BE2C (cell line): ENCODE data around the gene KRT1. TPM values are rescaled to one million over a fixed set of nuclear protein-coding genes. Genes with fewer than 3 reads are reported as not detected.

Source experiments
- DNase-seq: peaks from one replicate; pipeline ENCODE4 v3.0.0-alpha.2; 2020
- H3K27me3 ChIP-seq: fragments of 250-450 bp; sonication (Bioruptor Pico); 2 replicates; pipeline ENCODE4 v1.5.1; 2020; ENCODE audit warnings: mild to moderate bottlenecking
- H3K36me3 ChIP-seq: fragments of 250-450 bp; sonication (Bioruptor Pico); 2 replicates; pipeline ENCODE4 v1.5.1; 2020; ENCODE audit warnings: mild to moderate bottlenecking
- H3K4me1 ChIP-seq: fragments of 250-450 bp; sonication (Bioruptor Pico); 2 replicates; pipeline ENCODE4 v1.5.1; 2020
- H3K4me3 ChIP-seq: 2 replicates; pipeline ENCODE4 v1.5.1; 2011; ENCODE audit warnings: low read depth, low read length
- H3K9me3 ChIP-seq: fragments of 250-450 bp; sonication (Bioruptor Pico); 2 replicates; pipeline ENCODE4 v1.5.1; 2020
- polyA plus RNA-seq: library from polyadenylated mRNA; unstranded; fragments of >200 nt; gene quantifications from one replicate; pipeline ENCODE4 v1.2.1, GENCODE V29; 2012; ENCODE audit warnings: low read depth, missing spikeins; ENCODE audit not compliant: insufficient read length, insufficient read depth
- TF ChIP-seq, protein P1 (sequence below): IDR thresholded peaks from 2 replicates; pipeline ENCODE4 v1.5.1; 2012; ENCODE audit warnings: mild to moderate bottlenecking, low read depth, low read length

The KRT1 gene
- polyA plus RNA-seq, result not detected

DNA sequence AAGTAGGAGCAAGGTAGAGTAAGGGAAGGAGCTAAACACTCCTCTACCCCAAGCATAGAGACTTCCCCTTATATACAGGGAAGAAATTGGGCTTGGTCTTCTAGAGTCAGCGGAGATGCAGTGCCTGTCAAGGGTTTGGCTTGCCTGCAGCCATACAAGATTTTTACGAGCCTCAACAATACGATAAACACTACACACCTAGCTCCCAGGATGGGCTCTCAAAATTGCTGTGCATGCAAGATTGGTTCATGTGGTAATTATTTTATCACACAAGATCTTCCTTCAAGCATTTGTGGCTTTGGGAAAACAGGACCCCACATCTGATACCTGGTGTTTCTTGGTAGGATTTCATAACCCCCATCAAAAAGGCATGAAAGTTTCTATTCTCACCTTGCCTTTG lies at the start of gene KRT1:
Gene KRT1 (minus strand): TSS at position 45 of the 400 bp plus-strand sequence. CDS start 59 bp downstream, outside the sequence.
- Histone ChIP-seq H3K27me3 (peaks cover 16% of the 10 kb centered on the region), H3K9me3 (no peaks in the 10 kb centered on the region), H3K36me3 (no peaks in the 10 kb centered on the region), H3K4me3 (no peak within 1 kb of the TSS), H3K4me1 (no peaks in the 10 kb centered on the region)
- no peak for DNase-seq
- TF ChIP-seq, protein P1, sequence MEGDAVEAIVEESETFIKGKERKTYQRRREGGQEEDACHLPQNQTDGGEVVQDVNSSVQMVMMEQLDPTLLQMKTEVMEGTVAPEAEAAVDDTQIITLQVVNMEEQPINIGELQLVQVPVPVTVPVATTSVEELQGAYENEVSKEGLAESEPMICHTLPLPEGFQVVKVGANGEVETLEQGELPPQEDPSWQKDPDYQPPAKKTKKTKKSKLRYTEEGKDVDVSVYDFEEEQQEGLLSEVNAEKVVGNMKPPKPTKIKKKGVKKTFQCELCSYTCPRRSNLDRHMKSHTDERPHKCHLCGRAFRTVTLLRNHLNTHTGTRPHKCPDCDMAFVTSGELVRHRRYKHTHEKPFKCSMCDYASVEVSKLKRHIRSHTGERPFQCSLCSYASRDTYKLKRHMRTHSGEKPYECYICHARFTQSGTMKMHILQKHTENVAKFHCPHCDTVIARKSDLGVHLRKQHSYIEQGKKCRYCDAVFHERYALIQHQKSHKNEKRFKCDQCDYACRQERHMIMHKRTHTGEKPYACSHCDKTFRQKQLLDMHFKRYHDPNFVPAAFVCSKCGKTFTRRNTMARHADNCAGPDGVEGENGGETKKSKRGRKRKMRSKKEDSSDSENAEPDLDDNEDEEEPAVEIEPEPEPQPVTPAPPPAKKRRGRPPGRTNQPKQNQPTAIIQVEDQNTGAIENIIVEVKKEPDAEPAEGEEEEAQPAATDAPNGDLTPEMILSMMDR, result no peak

DNA sequence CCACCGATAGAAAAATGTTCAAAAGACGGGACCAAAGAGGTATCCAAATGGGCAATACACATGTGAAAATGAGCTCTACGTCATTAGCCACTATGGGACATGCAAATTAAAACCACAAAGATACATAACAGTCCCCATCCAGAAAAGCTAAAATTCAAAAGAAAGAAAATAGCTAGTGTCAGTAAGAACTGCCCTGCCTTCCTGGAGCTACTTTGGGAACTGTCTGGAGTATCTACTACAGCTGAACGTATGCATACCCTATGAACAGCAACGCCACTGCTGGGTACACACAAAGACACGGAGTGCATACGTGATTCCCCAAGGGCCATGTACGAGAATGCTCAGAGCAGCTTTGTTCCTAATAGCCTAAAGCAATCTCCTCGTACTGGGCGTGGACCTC lies 48.9 kb upstream of the KRT1 start:
- Histone ChIP-seq H3K9me3 (no peaks in the 10 kb centered on the region), H3K4me3 (no peak overlapping the region), H3K36me3 (no peaks in the 10 kb centered on the region), H3K27me3 (peaks cover 54% of the 10 kb centered on the region), H3K4me1 (no peaks in the 10 kb centered on the region)
- TF ChIP-seq, protein P1, result no peak
- DNase-seq, result no peak

DNA sequence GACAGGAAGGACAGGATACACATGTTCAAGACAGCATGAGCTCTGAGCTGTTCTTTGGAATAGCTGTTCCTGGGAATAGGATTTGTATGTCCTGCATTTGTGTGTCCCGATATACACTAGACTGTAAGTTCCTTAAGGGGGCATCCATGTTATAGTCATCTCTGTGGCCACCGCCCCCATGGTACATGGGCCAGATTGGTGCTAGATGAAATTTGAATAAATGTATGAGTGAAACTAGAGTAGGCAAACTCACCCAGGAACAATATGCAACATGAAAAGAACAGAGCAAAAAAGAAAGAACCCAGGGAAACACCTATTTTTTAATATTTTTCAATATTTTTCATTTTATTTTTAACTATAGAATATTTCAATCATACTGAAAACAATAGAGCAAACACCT lies 48.2 kb upstream of the KRT1 start:
- peaks cover 54% of the 10 kb centered on the region for H3K27me3 ChIP-seq
- H3K9me3 ChIP-seq, result no peaks in the 10 kb centered on the region
- TF ChIP-seq, protein P1, result no peak
- no peak for DNase-seq
- no peaks in the 10 kb centered on the region for H3K36me3 ChIP-seq
- H3K4me1 ChIP-seq, result no peaks in the 10 kb centered on the region
- no peak overlapping the region for H3K4me3 ChIP-seq

DNA sequence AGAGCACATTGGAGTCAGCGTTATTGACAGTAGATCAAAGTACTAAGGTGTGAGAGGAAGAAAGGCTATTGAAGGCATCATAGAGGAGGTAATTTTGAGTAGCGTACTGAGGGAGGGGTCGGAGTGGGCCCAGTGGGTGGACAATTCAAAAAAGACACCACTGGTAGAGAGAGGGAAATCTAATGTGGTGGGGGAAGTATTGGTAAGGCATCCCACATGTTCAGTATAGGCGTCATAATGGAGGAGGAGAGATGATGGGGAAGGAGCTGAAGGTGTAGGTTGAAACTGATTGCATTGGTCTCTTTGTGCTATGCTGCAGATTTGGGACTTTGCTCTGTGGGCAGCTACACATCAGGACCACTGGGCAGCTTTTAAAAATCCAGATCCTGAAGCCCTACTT lies 46.8 kb upstream of the KRT1 start:
- H3K27me3 ChIP-seq, result peaks cover 48% of the 10 kb centered on the region

DNA sequence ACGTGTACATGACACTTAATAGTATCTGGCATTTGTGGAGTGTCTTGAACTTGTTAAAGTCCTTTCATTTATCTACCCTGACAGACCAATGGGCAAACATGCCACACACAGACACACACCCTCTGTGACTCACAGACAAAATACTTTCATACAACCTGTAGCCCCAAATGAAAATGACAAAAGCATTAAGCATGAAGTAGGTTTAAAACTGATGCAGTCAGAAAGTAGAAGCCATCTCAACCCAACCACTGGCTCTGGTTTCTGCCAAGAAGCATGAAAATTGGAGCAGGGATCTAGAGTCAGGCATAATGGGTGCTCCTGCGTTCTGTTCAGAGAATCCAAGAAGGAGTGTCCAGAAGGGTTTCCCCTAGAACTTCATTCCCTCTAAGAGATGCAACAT lies 46.2 kb upstream of the KRT1 start:
- peaks cover 42% of the 10 kb centered on the region for H3K27me3 ChIP-seq

More for the DNA sequence above, 46.8 kb upstream of the KRT1 start:
- no peak for DNase-seq
- Histone ChIP-seq H3K9me3 (no peaks in the 10 kb centered on the region), H3K36me3 (no peaks in the 10 kb centered on the region), H3K4me1 (no peaks in the 10 kb centered on the region), H3K4me3 (no peak overlapping the region)
- TF ChIP-seq, protein P1, result no peak

DNA sequence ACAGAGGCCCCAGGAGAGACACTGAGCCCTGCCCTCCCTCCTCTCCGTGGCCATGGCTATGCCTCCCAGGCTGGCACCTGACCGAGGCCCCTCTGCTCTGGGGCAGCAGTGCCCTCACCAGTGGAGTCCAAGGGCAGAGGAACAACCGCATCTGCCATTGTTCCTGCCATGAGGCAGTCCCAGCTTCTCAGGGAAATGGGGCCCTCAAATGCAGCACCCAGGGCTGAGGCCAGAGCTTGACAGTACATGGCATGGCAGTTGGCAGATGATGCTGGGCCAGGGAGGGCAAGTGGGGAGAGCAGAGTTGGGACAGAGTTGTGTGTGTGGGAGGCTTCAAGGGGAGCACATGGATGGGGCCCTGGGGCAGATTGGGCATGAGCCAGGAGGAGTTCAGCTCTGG lies 44.2 kb upstream of the KRT1 start:
- Histone ChIP-seq H3K4me1 (no peaks in the 10 kb centered on the region), H3K4me3 (no peak overlapping the region), H3K36me3 (no peaks in the 10 kb centered on the region), H3K27me3 (peaks cover 22% of the 10 kb centered on the region), H3K9me3 (no peaks in the 10 kb centered on the region)
- no peak for DNase-seq
- TF ChIP-seq, protein P1, result no peak

More for the DNA sequence above, 46.2 kb upstream of the KRT1 start:
- H3K36me3 ChIP-seq, result no peaks in the 10 kb centered on the region
- no peaks in the 10 kb centered on the region for H3K4me1 ChIP-seq
- no peak for DNase-seq
- H3K4me3 ChIP-seq, result no peak overlapping the region
- H3K9me3 ChIP-seq, result no peaks in the 10 kb centered on the region
- TF ChIP-seq, protein P1, result no peak
